NCI-H2029 treated with DMSO at 0.1 percent for 48 hours (cell line): ENCODE results near the gene NAT8L.

Experiments
- DNase-seq: peaks from one replicate; lab custom pipeline; 2025; lab: John Stamatoyannopoulos, UW

Gene NAT8L

GRCh38 chr4:2045518-2045951 is 13.6 kb upstream of the NAT8L start:
- DNase-seq, result no peak

DNA sequence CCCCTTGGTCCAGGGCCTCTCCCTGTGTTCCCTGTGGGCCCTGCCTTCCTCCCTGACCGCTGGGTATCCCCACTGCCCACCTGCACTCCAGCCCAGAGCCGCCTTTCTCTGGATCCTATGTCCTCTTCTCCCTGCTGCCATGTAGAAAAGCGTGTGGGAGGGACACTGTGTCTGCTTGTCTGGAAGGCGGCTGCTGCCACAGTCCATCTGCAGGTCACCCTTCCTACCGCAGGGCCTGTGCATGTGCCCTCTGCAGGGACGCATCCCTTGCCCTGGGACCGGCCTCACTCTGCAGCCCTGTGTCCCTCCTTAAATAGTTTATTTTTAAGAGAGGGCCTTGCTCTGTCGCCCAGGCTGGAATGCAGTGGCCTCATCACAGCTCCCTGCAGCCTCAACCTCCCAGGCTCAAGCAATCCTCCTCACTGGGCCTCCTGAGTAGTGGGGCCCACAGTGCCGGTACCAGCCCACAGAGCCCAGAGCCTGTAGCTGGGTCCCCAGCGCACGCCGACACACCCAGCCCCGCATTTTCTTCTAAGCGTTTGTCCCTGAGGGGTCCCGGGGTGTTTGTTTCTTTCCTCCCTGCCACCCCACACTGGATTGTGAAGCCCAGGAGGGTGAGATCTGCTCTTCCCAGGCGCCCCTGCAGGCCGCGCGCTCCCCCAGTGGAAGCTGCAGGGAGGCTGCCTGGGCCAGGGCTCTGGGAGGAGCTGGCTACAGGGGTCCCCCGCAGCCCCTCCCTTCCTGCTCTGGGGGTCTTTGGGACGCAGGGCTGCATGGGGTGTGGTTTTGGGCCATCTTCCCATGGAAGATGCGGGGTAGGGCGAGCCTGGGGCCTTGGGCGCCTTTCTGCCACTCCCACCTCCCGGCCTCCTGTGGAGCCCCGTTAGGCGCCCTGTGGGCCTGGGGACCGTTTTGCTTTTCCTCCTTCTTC is 12.8 kb upstream of the NAT8L start:
- no peak for DNase-seq

DNA sequence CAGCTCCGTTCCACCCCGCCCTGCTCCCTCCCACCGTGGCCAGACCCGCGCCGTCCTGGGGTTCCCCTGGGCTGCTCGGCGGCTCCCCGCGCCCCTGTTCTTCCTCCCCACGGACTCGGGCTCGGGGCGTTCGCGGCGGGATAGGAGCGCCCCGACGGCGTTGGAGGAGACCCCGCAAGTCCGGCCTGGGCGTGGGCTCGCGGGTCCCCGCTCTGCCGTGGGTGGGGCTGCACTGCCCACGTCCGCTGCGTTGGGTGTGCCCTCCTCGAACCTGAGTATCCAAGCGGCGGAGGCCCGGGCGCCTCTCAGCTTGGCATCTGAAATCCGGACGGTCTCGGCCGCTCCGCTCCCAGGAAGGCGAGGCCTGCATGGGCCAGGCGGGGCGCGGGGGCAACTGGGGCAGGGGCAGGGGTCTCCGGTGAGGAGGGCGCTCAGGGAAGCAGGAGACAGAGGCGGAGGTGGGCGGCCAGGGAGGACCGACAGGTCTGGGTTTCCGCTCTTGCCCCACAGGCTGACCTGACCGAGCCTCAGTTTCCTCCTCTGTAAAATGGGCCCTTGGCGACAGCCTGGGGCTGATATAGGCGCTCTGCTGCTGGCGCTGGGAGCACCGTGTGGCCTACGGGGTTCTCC is 12.0 kb upstream of the NAT8L start:
- DNase-seq, result no peak

DNA sequence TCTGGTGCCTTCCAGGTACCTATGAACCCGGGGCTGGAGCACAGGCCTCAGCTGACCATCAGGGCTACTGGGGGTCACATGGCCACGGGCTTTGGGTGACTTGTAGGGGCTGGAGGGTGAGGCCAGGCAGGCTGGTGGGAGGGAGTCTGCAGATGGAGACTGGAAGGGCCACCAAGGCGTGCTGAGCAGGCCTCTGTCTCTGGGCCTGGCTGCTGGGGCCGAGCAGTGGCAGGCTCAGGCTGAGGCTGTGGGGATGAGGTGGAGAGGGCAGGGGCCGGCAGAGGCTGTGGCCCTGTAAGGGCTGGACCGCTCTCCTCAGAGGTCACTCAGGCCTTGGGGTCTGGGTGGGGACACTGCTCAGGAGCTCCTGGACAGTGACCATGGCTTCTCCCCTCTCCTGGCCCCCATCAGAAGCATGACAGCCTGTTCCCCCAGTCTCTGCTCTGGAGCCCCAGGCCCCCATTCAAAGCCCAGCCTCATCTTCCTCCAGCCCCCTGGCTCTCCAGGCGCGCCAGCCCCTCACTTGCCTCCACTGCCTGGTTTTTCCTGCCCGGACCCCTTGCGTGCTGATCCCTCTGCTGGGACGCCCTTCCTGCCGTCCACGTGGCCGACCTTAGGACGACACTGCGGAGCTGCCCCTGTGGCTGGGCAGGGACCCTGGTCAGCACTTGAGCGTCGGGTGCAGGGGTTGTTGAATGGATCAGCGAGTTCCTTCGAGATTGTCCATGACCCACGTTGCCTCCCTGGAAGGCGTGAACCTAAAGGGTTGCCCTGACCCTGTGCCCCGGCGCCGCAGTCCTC is 11.1 kb upstream of the NAT8L start:
- no peak for DNase-seq

DNA sequence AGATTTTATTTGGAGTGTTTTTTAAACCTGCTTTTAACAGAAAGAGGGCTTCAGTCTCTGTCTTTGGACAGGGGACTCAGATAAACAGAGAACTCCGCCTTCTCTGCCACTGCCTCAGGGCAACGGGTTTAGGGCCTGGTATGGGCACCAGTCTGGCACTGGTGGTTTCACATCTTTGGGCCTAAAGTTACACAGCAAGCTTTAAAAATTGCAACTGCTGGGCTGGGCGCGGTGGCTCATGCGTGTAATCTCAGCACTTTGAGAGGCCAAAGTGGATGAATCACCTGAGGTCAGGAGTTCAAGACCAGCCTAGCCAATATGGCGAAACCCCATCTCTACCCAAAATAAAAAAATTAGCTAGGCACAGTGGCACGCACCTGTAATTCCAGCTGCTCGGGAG is 10.3 kb upstream of the NAT8L start:
- DNase-seq, result no peak

- no peak for DNase-seq
These were observed 9.7 kb upstream of the NAT8L start for GRCh38 chr4:2049381-2049780.

DNA sequence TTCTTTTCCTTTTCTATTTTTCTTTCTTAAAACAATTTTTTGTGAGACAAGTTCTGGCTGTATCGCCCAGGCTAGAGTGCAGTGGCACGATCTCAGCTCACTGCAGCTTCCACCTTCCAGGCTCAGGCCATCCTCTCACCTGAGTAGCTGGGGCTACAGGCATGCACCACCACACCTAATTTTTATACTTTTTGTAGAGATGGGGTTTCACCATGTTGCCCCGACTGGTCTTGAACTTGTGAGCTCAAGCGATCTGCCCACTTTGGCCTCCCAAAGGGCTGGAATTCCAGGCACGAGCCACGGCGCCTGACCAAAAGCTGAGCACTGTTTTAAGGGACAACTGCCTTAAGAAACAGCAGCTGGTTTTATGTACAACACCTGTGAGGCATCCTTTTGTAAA is 9.3 kb upstream of the NAT8L start:
- no peak for DNase-seq

DNA sequence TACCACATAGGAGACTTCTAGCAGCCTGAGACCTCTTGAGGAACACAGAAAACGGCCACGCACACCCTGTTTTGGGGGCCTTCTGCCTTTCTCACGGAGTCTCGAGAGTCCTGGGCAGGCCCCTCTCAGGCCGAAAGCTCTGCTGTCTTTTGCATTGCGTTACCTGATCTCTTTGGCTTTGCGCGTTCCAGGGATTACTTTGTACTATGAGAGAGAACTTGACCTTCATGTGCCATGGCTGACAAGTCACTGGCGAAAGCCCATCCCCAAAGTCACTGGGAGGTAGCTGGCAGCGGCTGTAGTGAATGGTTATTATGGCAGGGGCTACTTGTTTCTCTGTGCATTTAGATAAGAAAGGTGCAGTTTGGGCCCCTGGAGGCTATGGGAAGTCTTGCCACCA is 8.0 kb upstream of the NAT8L start:
- DNase-seq, result no peak

DNA sequence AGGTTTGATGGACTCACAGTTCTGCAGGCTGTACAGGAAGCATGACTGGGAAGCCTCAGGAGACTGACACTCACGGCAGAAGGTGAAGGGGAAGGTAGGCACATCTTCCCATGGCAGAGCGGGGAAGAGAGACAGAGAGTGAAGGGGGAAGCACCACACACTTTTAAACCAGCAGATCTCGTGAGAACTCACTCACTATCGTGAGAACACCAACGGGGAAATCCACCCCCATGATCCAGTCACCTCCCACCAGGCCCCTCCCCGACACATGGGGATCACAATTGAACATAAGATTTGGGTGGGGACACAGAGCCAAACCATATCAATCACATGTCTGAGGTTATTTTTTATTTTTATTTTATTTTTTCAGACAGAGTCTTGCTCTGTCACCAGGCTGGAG is 4.9 kb upstream of the NAT8L start:
- no peak for DNase-seq

DNA sequence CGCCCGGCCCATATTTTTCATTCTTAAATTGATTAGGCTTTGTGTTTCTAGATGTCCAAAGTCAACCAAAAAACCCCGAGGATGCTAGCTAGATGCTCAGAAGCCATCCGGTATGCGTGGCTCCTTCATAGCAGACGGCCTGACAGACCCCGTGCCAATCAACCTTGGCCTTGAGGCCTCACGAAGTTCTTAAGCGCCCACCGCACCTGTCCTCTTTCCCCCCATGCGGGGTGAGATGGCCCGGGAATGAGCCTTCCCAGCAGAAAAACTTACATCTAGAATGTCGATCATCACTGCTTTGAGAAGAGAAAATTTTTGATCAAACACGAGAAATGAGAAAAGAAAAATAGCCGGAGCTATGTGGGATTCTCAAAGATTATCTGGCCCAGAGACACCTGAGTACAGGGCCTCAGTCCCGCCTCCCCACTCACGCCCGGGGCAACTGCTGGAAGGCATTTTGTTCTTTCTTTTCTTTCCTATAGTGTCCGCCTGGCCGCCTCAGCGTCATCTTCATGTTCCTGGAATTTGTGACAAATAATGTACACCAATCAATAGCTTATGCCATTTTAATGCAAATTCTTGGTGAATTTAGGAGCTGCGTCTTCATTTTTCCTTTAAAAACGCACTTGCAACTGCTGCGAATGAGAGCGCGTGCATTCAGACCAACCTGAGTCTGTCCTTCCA is 1.6 kb upstream of the NAT8L start:
- no peak for DNase-seq

DNA sequence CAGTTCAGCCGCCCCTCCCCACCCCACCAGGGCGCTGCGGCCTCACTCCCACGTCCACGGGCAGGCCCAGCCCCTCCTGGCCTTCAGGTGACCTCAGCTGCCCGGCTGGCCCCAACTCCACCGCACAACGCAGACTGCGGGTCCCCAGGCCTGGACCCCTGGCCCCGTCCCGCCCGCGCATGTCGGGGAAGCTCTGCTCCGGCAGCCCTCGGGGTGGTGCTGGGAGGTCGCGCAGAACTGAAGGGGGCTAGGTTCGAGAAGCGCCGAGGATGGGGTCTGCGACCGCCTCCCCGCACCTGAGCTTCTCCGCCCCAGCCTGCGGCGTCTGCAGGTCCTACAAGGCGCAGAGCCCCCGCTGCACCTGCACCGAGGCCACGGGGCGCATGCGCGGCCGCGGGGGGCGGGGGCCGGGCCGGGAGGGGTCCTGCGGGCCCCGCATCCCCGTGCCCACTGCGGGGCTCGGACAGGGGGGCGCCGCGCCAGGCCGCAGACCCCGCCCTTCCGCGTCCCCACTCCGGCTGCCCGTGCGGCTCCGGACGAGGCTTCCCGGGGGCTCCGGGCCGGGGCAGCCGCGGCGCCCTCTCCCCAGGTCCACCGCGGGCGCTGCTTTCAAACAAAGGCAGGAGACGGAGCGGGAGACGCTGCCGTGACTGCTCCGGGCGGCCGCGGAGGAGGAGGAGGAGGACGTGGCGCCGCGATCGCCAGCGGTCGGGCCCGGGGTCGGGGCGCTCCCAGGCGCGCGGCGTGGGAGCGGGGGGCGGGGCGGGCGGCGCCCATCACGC is 672 bp upstream of the NAT8L start:
- DNase-seq, result no peak

DNA sequence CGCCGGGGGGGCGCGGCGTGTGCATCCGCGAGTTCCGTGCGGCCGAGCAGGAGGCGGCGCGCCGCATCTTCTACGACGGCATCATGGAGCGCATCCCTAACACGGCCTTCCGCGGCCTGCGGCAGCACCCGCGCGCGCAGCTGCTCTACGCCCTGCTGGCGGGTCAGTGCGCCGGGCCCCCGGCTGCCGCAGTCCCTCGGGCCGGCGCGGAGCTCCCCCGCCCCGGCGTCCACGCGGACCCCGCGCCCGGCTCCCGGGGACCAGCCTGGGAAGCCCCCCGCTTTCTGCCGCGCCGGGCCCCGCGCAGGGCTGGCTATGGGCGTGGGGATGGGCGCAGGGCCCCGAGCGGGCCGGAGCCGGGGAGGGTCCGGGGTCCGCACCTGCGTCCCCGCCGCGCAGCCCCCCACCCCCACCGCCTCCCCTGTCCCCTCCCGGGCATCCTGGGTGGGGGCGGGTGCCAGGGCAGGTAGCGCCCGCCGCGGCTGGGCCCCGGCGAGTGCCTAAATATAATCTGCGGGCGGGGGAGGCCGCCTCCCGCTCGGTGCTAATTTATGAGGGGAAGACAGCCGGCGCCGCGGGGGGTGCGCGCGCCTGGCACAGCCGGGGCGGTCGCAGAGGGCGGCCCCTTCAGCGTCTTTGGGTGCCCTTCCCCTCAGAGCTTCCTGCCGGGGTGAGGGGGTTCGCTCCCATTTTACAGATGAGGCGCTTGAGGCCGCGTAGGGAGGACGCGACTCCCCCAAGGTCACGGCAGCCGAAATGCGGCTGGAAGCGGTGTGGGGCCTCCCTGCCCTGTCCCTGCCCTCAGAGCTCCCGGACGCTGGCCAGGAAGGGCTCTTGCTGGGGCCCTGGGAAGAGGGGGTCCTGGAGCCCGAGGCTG is 837 bp downstream of the NAT8L start:
- DNase-seq, result no peak

GRCh38 chr4:2060611-2061185 is 1.6 kb downstream of the NAT8L start:
- DNase-seq, result no peak

DNA sequence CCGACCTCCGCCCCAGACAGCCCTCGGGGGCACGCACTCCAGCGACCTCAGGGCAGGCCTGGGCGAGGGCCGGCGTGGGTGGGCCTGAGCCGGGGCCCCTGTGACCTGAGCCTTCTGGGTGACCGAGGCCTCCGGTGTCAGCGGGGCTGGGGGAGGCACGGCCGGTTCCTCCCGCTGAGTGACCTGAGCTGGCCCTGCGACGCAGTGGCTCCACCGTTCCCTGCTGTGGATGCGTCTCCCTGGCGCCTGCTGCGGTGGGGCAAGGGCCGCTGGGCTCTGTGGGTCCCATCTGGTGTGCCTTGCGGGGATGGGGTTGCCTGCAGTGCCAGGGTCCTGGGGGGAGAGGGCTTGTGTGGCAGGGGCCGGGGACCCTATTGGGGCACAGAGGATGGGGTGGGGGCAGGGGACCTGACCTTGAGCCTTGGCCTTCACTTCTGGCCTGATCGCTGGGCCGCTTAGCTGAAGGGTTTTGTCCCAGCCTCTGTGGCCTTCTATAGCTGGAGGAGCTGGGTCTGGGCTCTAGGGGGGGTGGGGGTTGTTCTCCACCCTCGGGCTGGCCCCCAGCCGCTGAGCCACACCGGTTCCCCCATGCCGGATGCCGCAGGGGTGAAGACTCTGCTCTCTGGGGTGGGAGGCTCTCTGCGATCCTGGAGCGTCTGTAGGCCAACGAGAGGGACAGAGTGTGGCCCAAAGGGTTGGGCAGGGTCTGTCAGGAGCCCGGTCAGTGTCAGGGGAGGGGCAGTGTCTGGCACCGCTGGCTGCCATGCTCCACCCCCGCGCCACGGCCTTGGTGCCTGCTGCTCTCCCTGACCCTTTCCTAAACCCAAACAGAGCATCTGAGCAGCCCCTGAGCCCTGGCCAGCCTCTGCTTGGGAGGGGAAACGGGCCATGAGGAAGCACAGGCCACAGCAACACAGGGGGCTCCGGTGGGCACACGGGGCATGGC is 2.3 kb downstream of the NAT8L start:
- no peak for DNase-seq

DNA sequence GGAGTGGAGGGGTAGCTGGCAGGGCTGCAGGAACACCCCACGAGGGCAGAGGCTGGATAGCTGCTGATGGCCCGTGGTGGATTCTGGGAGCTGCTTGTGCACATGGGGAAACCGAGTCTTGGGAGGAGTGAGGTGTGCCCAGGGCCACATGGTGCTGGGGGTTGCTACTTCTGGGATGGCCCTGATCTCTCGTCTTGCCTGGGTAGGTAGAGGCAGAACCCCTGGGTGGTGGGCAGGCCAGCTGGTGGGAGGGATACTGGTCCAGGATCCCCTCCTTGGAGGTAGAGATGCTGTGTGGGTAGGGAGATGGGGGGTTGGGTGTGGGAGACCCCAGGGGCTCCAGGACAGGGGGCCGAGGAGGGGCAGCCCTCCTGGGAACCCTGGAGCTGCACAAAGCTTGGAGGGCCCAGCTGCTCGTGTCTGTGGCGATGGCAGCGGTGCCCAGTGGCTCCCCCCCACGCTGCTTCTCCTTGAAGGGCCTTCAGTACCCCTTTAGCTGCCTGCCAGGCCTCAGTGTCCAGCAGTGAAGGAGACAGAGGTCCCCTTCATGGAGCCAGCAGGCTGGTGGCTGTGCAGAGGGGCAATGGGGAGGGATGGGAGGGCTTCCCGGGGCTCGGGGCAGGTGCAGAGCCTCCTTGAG is 3.2 kb downstream of the NAT8L start:
- no peak for DNase-seq

GRCh38 chr4:2062808-2063524 is 3.8 kb downstream of the NAT8L start:
- DNase-seq, result no peak

DNA sequence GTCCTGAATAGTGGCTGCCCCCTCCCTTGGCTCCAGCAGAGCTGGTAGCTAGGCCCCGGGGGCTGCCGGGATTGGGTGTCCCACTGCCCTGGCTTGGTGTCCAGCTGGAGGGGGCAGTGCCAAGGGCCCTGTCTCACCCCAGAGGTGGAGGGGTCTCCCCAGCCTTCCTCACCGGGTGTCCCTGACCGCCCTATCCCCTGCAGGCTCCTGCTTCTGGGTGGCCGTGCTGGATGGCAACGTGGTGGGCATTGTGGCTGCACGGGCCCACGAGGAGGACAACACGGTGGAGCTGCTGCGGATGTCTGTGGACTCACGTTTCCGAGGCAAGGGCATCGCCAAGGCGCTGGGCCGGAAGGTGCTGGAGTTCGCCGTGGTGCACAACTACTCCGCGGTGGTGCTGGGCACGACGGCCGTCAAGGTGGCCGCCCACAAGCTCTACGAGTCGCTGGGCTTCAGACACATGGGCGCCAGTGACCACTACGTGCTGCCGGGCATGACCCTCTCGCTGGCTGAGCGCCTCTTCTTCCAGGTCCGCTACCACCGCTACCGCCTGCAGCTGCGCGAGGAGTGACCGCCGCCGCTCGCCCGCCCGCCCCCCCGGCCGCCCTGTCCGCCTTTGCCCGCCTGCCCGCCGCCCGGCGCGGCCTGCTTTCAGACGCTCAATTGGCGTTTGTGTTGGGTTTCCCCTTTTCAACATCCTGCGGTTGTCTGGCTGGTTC is 4.6 kb downstream of the NAT8L start:
- no peak for DNase-seq
